H1 (cell line): Measurements from ENCODE around the gene DOCK1. TPM values are rescaled to one million over a fixed set of nuclear protein-coding genes. Genes with fewer than 3 reads are reported as not detected.

Source experiments
- CEBPB ChIP-seq: IDR thresholded peaks from 2 replicates; pipeline ENCODE4 v1.6.1; 2012; ENCODE audit warnings: low read depth, low read length
- polyA plus RNA-seq, 7 experiments: library from polyadenylated mRNA; depleted of rRNA in 3 of 7; stranded (reverse) in 5 of 7; unstranded in 2 of 7; fragments of >200 nt in 5 of 7; fragments of 200-250 nt in 2 of 7; gene quantifications; 1 replicate in 5 of 7; 2 replicates in 1 of 7; 4 replicates in 1 of 7; pipeline versions ENCODE4 v1.2.1 to v1.2.3, GENCODE V29; 2011 to 2013; ENCODE audit warnings: missing spikeins in 2 of 7, mixed read lengths in 2 of 7
- total RNA-seq: library from RNA; stranded (reverse); fragmentation: NEBNext Ultra II Directional; extraction: Animal tissue kit (Norgen Biotek cat#: 25700); gene quantifications from 2 replicates; pipeline ENCODE4 v1.2.1, GENCODE V29; 2021

The DOCK1 gene
- total and polyA plus RNA-seq, 2 of the 8 experiments (the other 6 are each of a cell fraction or from before 2014, with no cell fraction given) = 11.6 to 53.0 TPM

GRCh38 chr10:127071126-127071525 lies 165.9 kb downstream of the DOCK1 start (continued):
- no peak for TF ChIP-seq CEBPB
